Right hindlimb (tissue), 1 donor: ENCODE data around the gene SAA2.
A peak's percentile ranks its signal among the peaks of the same experiment; 100 is the strongest.
"Not testable (repeated sequence)": the region's sequence is repeated elsewhere in the genome, so short reads cannot be mapped to it uniquely, and the experiment has no call there.

ENCODE experiments used
- DNase-seq: peaks from one replicate; pipeline ENCODE4 v3.0.0-alpha.2; 2018

The SAA2 gene

GRCh38 chr11:18247191-18247581, 1.3 kb downstream of the SAA2 start:
- not testable (repeated sequence) for DNase-seq

- DNase-seq, result not testable (repeated sequence)
Observed at GRCh38 chr11:18246379-18247190, 1.9 kb downstream of the SAA2 start.

DNA sequence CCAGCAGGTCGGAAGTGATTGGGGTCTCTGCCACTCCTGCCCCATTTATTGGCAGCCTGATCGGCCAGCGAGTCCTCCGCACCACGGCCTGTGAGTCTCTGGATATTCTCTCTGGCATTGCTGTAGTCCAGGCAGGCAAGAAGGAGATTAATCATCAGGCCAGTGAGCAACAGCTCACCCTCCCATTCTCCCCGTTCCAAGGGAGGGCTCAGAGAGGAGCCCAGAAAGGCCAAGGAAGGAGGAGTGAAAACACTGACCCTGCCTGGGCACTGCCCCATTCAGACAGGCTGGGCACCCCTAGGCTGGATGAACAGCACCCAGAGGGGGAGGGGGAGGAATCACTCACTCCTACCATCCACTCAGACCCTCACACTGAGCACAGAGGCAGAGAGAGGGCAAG, 3.1 kb downstream of the SAA2 start:
- no peak for DNase-seq

GRCh38 chr11:18243783-18244362, 4.6 kb downstream of the SAA2 start:
- DNase-seq, result peak; percentile 44

GRCh38 chr11:18239655-18240054, 8.8 kb downstream of the SAA2 start:
- no peak for DNase-seq

- DNase-seq, result no peak
Observed at GRCh38 chr11:18236664-18237356, 11.7 kb downstream of the SAA2 start, which contains the start of gene SAA4. SAA4 (minus strand) TSS chr11:18236802; CDS start chr11:18235926, 876 bp downstream.

DNA sequence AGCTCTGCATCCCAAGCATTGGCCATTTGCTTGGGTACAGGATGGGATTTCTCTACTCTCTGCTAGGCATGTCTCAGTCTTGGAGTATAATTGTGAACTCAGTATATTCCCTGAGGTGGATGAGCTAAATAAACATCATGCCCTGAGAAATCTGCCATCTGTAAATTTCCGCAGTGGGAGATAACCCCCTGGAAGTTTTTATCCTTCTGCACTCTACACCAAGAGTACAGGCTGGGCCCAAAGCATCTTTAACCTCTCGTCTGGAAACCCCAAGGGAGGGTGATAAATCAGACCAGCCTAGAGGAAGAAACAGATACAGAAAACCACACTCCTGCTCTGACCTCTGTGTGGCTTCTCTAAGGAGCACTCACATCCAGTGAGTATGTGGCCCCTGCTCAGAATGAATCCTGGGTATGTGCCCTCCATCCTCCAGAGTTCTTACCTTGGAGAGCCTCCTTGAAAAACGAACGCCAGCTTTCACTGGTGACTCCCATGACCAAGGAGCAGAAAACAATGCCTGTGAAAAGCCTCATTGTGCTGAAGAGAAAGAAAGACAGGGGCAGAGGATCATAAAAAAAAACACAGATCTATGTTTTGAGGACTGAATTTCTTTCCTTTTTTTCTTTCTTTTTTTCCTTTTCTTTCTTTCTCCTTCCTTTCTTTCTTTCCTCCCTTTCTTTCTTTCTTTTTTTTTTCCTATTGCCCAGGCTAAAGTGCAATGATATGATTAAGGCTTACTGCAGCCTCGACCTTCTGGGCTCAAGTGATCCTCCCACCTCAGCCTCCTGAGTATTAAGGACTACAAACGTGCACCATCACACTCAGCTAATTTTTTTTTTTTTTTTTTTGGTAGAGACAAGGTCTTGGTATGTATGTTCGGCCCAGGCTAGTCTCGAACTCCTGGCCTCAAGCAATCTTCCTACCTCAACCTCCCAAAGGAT, 12.8 kb downstream of the SAA2 start:
- no peak for DNase-seq

- no peak for DNase-seq
Observed at GRCh38 chr11:18233912-18234311, 14.6 kb downstream of the SAA2 start.

DNA sequence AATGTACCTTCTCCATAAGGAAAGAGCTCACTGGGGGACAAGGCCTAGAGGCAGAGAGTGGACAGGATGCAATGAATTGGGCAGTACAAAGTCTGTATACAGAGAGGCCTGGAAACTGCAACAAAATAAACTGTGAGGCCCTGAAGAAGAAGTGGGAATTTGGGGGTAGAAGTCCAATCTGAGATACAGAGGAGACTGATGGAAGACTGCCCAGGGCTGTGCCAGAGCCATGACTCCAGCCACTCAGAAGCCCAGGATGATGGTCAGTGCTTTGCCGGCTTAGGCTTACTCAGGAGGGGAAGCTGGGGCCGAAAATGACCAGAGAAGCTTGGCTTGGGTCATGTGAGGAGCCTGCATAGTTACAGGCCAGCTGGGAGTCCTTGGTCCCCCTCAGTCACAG, 17.6 kb downstream of the SAA2 start:
- DNase-seq, result no peak

GRCh38 chr11:18229501-18229900, 19.0 kb downstream of the SAA2 start:
- DNase-seq, result no peak

DNA sequence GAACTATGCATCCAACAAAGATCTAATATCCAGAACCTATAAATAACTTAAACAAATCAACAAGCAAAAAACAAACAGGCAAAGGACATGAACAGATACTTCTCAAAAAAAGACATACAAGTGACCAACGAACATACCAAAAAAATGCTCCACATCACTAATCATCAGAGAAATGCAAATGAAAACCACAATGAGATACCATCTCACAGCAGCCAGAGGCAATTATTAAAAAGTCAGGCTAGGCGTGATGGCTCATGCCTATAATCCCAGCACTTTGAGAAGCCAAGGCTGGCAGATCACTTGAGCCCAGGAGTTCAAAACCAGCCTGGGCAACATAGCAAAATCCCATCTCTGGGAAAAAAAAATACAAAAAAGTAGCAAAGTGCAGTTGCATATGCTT, 22.6 kb downstream of the SAA2 start:
- DNase-seq, result no peak

DNA sequence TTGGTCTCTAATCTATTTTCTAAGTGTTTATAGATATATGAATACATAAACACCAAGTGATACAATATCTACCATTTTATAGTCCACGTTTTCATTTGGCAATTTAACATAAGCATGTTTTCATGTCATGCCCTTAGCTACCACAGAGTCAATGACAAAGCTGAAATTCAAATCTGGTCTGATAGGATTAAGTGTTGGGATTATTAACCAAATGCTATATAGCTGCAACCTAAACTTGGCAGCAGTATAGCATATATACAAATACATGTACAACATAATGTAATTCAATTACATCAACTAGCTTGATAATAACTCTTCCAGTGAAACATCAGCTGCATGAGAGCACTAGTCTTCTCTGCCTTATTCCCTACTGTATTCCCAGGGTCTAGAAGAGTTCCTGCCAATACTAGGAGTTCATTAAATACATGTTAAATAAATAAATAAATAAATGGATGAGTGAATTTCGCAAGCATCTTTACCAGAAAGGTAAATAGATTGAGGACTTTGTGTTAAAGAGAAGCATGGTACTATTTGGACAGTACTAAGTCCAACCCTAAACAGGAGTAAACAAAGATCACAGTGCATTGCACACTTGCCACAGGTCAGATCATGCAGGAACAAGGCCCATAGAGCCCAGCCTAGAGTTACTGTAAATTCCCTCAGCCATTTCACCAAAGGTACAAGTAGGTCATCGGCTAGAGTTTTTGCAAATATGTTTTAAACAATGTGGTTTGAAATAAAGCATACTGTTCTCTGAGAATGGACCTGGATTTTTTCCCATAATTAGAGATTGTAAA, 24.7 kb downstream of the SAA2 start:
- no peak for DNase-seq

GRCh38 chr11:18222814-18223421, 25.6 kb downstream of the SAA2 start:
- DNase-seq, result no peak

- DNase-seq, result no peak
Observed at GRCh38 chr11:18221274-18221876, 27.1 kb downstream of the SAA2 start.

DNA sequence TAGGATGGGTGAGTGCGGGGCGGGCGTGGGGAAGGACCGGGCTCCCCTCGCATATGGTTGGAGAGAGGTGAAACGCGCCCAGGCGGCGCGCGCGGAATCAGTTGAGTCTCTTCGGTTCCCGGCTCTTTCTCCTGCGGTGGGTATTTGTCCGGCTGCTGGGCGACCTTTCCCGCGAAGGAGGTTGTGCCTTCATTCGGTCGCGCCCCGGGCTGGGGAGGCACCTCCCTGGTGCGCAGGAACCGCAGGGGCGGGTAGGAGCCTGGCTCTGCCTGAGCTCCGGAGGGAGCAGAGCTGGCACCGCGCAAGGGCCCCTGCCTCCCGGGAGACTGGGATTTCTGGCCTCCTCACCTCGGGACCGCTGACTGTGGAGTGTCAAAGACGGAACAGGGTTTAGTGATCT, 39.4 kb downstream of the SAA2 start:
- DNase-seq, result no peak

GRCh38 chr11:18204771-18205170, 43.7 kb downstream of the SAA2 start:
- DNase-seq, result no peak

GRCh38 chr11:18204220-18204619, 44.2 kb downstream of the SAA2 start:
- DNase-seq, result no peak

- no peak for DNase-seq
Observed at GRCh38 chr11:18203723-18204122, 44.7 kb downstream of the SAA2 start.

- not testable (repeated sequence) for DNase-seq
Observed at GRCh38 chr11:18197738-18198137, 50.7 kb downstream of the SAA2 start.

DNA sequence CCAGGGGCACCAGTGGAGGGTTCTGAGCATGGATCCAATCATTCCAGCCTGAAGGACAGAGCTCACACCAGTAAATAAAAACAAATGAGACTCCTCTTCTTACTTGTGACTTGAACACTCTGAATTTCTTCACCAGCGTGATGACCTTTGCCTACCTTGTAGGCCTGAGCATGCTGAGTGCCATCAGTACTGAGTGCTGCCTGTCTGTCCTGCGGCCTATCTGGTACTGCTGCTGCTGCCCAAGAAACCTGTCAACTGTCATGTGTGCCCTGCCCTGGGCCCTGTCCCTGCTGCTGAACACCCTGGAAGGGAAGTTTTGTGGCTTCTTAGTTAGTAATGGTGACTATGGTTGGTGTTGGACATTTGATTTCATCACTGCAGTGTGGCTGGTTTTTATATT, 51.9 kb downstream of the SAA2 start:
- no peak for DNase-seq
